ENCODE measurements around the gene NSUN7. TPM values are rescaled to one million over a fixed set of nuclear protein-coding genes. Genes with fewer than 3 reads are reported as not detected.

Gene NSUN7, protein sequence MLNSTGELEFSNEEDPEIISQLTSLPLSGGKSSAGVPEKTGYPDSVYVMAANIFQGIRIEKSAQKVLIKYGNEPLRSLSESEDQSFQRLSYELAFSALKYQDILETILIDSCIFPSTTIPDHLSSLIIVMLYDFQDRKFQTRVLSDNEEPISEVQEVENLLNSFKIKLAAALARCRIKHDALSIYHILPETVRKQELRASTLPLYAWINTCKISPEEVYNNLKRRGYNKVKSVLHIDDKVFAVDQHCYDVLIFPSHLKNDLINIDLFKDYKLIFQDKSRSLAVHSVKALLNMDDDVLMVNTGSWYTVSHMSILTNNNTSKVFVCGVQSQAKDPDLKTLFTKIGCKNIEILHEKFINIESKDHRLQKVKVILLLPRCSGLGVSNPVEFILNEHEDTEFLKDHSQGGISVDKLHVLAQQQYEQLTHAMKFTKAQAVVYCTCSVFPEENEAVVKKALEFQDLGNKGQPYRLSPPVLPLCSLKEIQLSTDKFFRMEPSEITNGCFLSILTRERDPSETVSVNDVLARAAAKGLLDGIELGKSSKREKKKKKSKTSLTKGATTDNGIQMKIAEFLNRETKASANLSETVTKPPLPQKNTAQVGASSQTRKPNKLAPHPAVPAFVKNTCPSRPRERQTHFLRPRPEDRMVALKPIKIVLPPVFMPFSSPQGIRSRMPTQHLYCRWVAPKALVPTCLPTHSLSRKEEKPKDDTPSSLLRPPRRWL
- 10 to 100 TPM; 17.9 to 29.6 TPM for total RNA-seq
- polyA plus RNA-seq (2013, experiment 1 of 2), result 12.8 TPM
- polyA plus RNA-seq (2013, experiment 2 of 2), result 15.0 TPM
- long read RNA-seq, experiment 1, transcript NSUN7-206 (6 exons, 1,759 nt), result major isoform, 8 of 14 reads
- long read RNA-seq, experiment 1, partial matches to known transcripts, result 3 of 14 reads
- long read RNA-seq, experiment 1, other reads (novel, unspliced or antisense), result 3 of 14 reads
- long read RNA-seq, experiment 2, transcript NSUN7-202 (12 exons, 3,698 nt), result minor isoform, 11 of 47 reads
- long read RNA-seq, experiment 2, transcript NSUN7-206 (6 exons, 1,759 nt), result major isoform, 13 of 47 reads
- long read RNA-seq, experiment 2, partial matches to known transcripts, result 9 of 47 reads
- long read RNA-seq, experiment 2, other reads (novel, unspliced or antisense), result 12 of 47 reads
- long read RNA-seq, experiment 3, transcript NSUN7-206 (6 exons, 1,759 nt), result major isoform, 27 of 77 reads
- long read RNA-seq, experiment 3, transcript NSUN7-202 (12 exons, 3,698 nt), result minor isoform, 14 of 77 reads
- long read RNA-seq, experiment 3, partial matches to known transcripts, result 24 of 77 reads
- long read RNA-seq, experiment 3, other reads (novel, unspliced or antisense), result 12 of 77 reads
- long read RNA-seq, experiment 4, transcript NSUN7-206 (6 exons, 1,759 nt), result major isoform, 22 of 36 reads
- long read RNA-seq, experiment 4, partial matches to known transcripts, result 12 of 36 reads
- long read RNA-seq, experiment 4, other reads (novel, unspliced or antisense), result 2 of 36 reads

DNA sequence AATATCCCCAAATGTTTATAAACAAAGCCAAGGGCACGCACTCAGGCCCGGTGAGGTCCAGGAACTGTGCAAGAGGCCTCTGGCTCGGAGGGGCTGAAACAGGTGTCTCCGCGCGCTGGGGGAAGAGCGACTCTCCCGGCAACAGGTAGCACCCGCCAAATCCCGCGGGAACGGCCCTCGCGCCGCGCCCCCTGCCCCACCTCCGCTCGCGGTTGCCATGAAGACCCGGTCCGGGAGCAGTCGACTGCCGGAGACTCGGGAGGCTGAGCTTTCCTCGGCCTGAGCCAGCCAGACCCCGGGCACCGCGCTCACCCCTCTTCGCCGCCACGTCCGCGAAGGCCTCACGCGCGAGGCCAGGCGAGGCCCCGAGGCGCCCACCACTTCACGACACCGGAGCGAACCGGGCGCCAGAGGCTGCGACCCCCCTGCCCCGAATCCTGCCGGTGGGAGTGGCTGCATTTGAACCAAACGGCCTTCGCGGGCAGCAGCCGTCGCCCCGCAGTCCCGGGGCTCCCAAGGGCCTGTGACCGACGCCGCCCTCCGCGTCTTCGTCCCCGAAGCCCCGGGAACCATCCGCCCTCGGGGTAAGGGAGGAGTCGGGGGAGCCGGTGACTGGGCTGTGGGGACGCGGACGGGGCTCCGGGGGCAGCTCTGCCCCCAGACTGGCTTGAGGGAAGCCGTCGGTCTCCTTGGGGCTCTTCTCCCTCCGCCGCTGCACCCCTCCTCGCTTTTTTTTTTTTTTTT, at the start of gene NSUN7:
Gene NSUN7, plus strand, starts transcription at position 239 of the 744 bp plus-strand sequence. CDS start 739 bp downstream, outside the sequence.
- Histone ChIP-seq H3K9ac (ENCODE audit: extremely low read depth, low read length, poor library complexity, severe bottlenecking) (peak within 1 kb of the TSS; percentile 85), H3K9me3 (ENCODE audit: control insufficient read depth, low read length) (peaks cover 18% of the 10 kb centered on the region), H3K36me3 (ENCODE audit: control insufficient read depth, insufficient read depth, low read length) (peaks cover 8% of the 10 kb centered on the region), H3K4me1 (ENCODE audit: control insufficient read depth, insufficient read depth, low read length) (no peaks in the 10 kb centered on the region), H3K27me3 (ENCODE audit: control insufficient read depth, insufficient read depth, low read length, poor library complexity, severe bottlenecking) (no peaks in the 10 kb centered on the region), H3K4me3 (ENCODE audit: low read length) (peak within 1 kb of the TSS; percentile 97), H3K27ac (ENCODE audit: low read depth, low read length) (peak within 1 kb of the TSS; percentile 53)
- Mint-ChIP-seq H3K27ac (peak within 1 kb of the TSS; percentile 93), H3K4me1 (peaks cover 10% of the 10 kb centered on the region), H3K4me3 (peak within 1 kb of the TSS; percentile 84), H3K27me3 (ENCODE audit: insufficient read depth) (peaks cover 3% of the 10 kb centered on the region), H3K36me3 (ENCODE audit: low read depth) (peaks cover 27% of the 10 kb centered on the region), H3K9me3 (peaks cover 14% of the 10 kb centered on the region)
- DNase-seq, result peak; percentile 97
- 2 to 4% methylated on average over 13 to 75 of the region's 75 CpGs for WGBS, 2 experiments (ENCODE audit: insufficient coverage in 1 of 2, insufficient read length in 1 of 2)
- TF ChIP-seq CTCF (conservative IDR thresholded peaks at IDR 0.05), result no peak

DNA sequence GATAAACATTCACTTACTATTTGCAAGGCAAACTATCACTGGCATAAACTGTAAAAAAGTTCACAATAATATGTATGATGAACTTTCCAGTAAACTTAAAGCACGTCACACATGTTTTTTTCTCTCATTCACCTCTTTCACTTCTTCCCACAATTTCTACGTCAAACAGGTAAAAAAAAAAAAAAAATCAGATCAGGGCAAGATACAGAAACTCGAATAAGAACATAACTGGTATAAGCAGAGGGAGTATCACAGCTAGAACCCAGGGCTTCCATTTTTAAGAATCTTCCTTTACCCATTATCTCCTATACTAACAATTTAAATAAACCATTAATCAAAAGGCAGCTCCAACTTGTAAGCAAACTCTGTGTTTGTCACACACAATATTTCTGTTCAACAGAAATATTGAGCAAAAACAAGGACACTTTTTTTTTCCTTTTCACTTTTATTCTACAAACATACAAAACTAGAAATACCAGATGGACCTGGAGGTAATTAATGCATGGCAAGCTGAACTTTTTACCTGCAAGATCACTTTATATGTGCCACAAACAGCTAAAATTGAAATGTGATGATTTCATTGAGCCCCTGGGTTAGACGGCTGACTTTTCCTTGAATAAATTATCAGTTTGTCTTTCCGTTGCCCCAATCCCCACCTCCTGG, 47.5 kb upstream of the NSUN7 start:
- Mint-ChIP-seq H3K4me1 (peaks cover 4% of the 10 kb centered on the region), H3K36me3 (ENCODE audit: low read depth) (no peaks in the 10 kb centered on the region), H3K27ac (no peak overlapping the region), H3K27me3 (ENCODE audit: insufficient read depth) (no peaks in the 10 kb centered on the region), H3K4me3 (no peak overlapping the region), H3K9me3 (no peaks in the 10 kb centered on the region)
- Histone ChIP-seq H3K9me3 (ENCODE audit: control insufficient read depth, low read length) (no peaks in the 10 kb centered on the region), H3K27ac (ENCODE audit: low read depth, low read length) (no peak overlapping the region), H3K4me1 (ENCODE audit: control insufficient read depth, insufficient read depth, low read length) (no peaks in the 10 kb centered on the region), H3K9ac (ENCODE audit: extremely low read depth, low read length, poor library complexity, severe bottlenecking) (no peak overlapping the region), H3K4me3 (ENCODE audit: low read length) (no peak overlapping the region), H3K27me3 (ENCODE audit: control insufficient read depth, insufficient read depth, low read length, poor library complexity, severe bottlenecking) (no peaks in the 10 kb centered on the region), H3K36me3 (ENCODE audit: control insufficient read depth, insufficient read depth, low read length) (no peaks in the 10 kb centered on the region)
- no peak for TF ChIP-seq CTCF (conservative IDR thresholded peaks at IDR 0.05)
- no peak for DNase-seq
- 85 to 91% methylated on average over 4 to 5 of the region's 5 CpGs for WGBS, 2 experiments (ENCODE audit: insufficient coverage in 1 of 2, insufficient read length in 1 of 2)

Data from endodermal cell (in vitro differentiated cells).